DOHH2 (cell line): ENCODE results near the gene PALM2AKAP2.

Source experiments
- H3F3A ChIP-seq: fragments of 200-600 bp; sonication (generic), shearing (Covaris generic); 2 replicates; pipeline ENCODE4 v1.6.0; 2016; ENCODE audit warnings: antibody characterized with exemption, mild to moderate bottlenecking; ENCODE audit not compliant: control insufficient read depth, insufficient read depth
- H3K27ac ChIP-seq: fragments of 200-600 bp; sonication (generic); 2 replicates; pipeline ENCODE4 v1.5.1; 2014; ENCODE audit warnings: low read depth, mild to moderate bottlenecking, low read length, moderate library complexity
- H3K27me3 ChIP-seq: fragments of 200-600 bp; sonication (generic); 2 replicates; pipeline ENCODE4 v1.6.1; 2014; ENCODE audit warnings: mild to moderate bottlenecking, low read length, mixed read lengths; ENCODE audit not compliant: control insufficient read depth
- H3K36me3 ChIP-seq: fragments of 200-600 bp; sonication (generic); 2 replicates; pipeline ENCODE4 v1.6.1; 2014; ENCODE audit warnings: mild to moderate bottlenecking, low read length, moderate library complexity, mixed read lengths; ENCODE audit not compliant: control insufficient read depth
- H3K4me1 ChIP-seq: fragments of 200-600 bp; sonication (generic); 2 replicates; pipeline ENCODE4 v1.6.1; 2014; ENCODE audit warnings: mild to moderate bottlenecking, low read length, mixed read lengths; ENCODE audit not compliant: control insufficient read depth
- H3K4me2 ChIP-seq: fragments of 200-600 bp; sonication (generic); 2 replicates; pipeline ENCODE4 v1.6.0; 2014; ENCODE audit warnings: mild to moderate bottlenecking, low read length, moderate library complexity
- H3K4me3 ChIP-seq: fragments of 200-600 bp; sonication (generic); 2 replicates; pipeline ENCODE4 v1.5.1; 2014; ENCODE audit warnings: mild to moderate bottlenecking, low read length, mixed read lengths
- H3K79me2 ChIP-seq: fragments of 200-600 bp; sonication (generic); 2 replicates; pipeline ENCODE4 v1.6.1; 2014; ENCODE audit warnings: mild to moderate bottlenecking, low read length, mixed read lengths; ENCODE audit not compliant: control insufficient read depth
- H3K9me2 ChIP-seq: fragments of 200-600 bp; sonication (generic); replicated peaks from 2 replicates; pipeline ENCODE4 v1.6.1; 2014; ENCODE audit warnings: mild to moderate bottlenecking, low read length, mixed read lengths; ENCODE audit not compliant: control insufficient read depth
- H3K9me3 ChIP-seq: fragments of 200-600 bp; sonication (generic); 2 replicates; pipeline ENCODE4 v1.6.1; 2014; ENCODE audit warnings: antibody characterized with exemption, low read length, mixed read lengths; ENCODE audit not compliant: control insufficient read depth, insufficient read depth
- H4K20me1 ChIP-seq: fragments of 200-600 bp; sonication (generic); 2 replicates; pipeline ENCODE4 v1.6.0; 2014; ENCODE audit warnings: low read depth, mild to moderate bottlenecking, antibody characterized with exemption, low read length, moderate library complexity; ENCODE audit not compliant: control insufficient read depth, insufficient read depth
- EZH2phosphoT487 ChIP-seq: fragments of 200-600 bp; sonication (generic); IDR thresholded peaks from 2 replicates; pipeline ENCODE4 v1.6.1; 2017; ENCODE audit warnings: borderline replicate concordance, mild to moderate bottlenecking, antibody characterized with exemption, low read length, moderate library complexity, mixed read lengths
- TF ChIP-seq, protein P1 (sequence below): fragments of 200-600 bp; sonication (generic); IDR thresholded peaks from one replicate; pipeline ENCODE4 v1.5.1; 2014; ENCODE audit warnings: antibody characterized with exemption, mild to moderate bottlenecking, low read depth, low read length; ENCODE audit not compliant: poor library complexity, severe bottlenecking

The PALM2AKAP2 gene

DNA sequence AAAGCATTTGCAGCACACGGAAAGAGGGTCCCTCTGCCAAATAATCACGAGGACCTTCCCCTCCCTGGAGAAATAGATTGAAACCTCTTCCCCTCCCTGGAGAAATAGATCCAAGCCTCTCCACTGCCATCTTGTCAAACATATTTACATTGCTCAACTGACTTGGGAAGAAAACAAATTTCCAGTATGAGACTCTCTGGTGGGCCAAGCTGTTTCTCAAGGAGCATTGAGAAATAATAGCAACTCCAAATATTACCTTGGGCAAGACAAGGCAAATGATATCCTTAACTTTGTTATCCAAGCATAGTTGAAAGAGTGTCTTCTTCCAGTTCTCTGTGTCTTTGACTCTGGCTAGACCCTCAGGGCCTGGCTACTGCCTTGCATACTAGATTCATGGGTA lies 45.2 kb upstream of the PALM2AKAP2 start:
- no peaks in the 10 kb centered on the region for H3K9me3 ChIP-seq
- no peaks in the 10 kb centered on the region for H3K27me3 ChIP-seq
- H3K4me1 ChIP-seq, result no peaks in the 10 kb centered on the region
- no peaks in the 10 kb centered on the region for H3K9me2 ChIP-seq
- H3K4me3 ChIP-seq, result no peak overlapping the region
- no peaks in the 10 kb centered on the region for H3K79me2 ChIP-seq
- H4K20me1 ChIP-seq, result no peaks in the 10 kb centered on the region
- no peaks in the 10 kb centered on the region for H3F3A ChIP-seq
- H3K4me2 ChIP-seq, result no peak overlapping the region
- H3K27ac ChIP-seq, result no peak overlapping the region
- TF ChIP-seq, protein P1, sequence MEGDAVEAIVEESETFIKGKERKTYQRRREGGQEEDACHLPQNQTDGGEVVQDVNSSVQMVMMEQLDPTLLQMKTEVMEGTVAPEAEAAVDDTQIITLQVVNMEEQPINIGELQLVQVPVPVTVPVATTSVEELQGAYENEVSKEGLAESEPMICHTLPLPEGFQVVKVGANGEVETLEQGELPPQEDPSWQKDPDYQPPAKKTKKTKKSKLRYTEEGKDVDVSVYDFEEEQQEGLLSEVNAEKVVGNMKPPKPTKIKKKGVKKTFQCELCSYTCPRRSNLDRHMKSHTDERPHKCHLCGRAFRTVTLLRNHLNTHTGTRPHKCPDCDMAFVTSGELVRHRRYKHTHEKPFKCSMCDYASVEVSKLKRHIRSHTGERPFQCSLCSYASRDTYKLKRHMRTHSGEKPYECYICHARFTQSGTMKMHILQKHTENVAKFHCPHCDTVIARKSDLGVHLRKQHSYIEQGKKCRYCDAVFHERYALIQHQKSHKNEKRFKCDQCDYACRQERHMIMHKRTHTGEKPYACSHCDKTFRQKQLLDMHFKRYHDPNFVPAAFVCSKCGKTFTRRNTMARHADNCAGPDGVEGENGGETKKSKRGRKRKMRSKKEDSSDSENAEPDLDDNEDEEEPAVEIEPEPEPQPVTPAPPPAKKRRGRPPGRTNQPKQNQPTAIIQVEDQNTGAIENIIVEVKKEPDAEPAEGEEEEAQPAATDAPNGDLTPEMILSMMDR, result no peak
- no peak for TF ChIP-seq EZH2phosphoT487
- H3K36me3 ChIP-seq, result no peaks in the 10 kb centered on the region

DNA sequence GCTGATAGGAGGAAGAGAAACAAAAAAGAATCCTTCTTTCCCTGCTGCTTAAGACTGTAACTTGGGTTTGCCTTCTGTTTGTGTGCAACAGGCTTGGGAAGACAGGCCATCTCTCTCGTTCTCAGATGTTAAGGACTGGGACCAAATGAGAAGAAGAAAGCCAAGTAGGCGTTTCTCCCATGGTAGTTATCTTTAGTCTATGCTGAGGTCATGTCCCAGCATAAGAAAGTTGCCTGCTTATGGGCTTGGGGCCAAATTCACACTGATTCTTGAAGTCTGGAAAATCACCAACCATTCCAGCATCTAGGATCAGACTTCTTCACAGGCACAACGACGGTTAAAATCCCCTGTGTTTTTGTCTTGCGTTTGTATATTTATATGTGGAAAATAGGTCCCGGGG lies 44.2 kb upstream of the PALM2AKAP2 start:
- H3F3A ChIP-seq, result no peaks in the 10 kb centered on the region
- H4K20me1 ChIP-seq, result no peaks in the 10 kb centered on the region
- no peak overlapping the region for H3K4me2 ChIP-seq
- no peak overlapping the region for H3K27ac ChIP-seq
- no peak for TF ChIP-seq EZH2phosphoT487
- TF ChIP-seq, protein P1, result no peak
- no peak overlapping the region for H3K4me3 ChIP-seq
- H3K27me3 ChIP-seq, result no peaks in the 10 kb centered on the region
- no peaks in the 10 kb centered on the region for H3K79me2 ChIP-seq
- H3K36me3 ChIP-seq, result no peaks in the 10 kb centered on the region
- no peaks in the 10 kb centered on the region for H3K9me3 ChIP-seq
- H3K4me1 ChIP-seq, result no peaks in the 10 kb centered on the region
- no peaks in the 10 kb centered on the region for H3K9me2 ChIP-seq

DNA sequence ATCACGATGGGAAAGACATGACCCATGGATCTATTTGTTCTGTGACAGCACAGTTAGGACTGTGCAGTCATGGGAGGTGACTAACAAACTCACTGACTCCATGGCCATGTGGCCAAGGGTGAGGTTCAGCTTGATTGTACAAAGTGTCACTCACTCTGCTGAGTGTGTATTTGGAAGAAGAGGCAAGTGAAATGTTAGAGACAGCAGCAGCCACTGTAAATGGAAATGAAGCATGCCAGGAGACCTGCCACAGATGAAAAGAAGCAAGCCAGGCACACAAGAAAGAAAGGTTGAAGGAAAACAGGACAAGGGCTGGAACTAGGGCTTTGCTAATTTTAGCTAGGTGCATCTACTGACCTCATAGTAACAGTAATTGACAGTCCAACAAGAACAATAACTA lies 42.7 kb upstream of the PALM2AKAP2 start:
- Histone ChIP-seq H4K20me1 (no peaks in the 10 kb centered on the region), H3K27me3 (no peaks in the 10 kb centered on the region), H3K9me2 (no peaks in the 10 kb centered on the region), H3K9me3 (no peaks in the 10 kb centered on the region), H3K27ac (no peak overlapping the region), H3K4me2 (no peak overlapping the region), H3K4me3 (no peak overlapping the region), H3K79me2 (no peaks in the 10 kb centered on the region), H3K36me3 (no peaks in the 10 kb centered on the region), H3F3A (no peaks in the 10 kb centered on the region), H3K4me1 (no peaks in the 10 kb centered on the region)
- no peak for TF ChIP-seq EZH2phosphoT487
- TF ChIP-seq, protein P1, result no peak

DNA sequence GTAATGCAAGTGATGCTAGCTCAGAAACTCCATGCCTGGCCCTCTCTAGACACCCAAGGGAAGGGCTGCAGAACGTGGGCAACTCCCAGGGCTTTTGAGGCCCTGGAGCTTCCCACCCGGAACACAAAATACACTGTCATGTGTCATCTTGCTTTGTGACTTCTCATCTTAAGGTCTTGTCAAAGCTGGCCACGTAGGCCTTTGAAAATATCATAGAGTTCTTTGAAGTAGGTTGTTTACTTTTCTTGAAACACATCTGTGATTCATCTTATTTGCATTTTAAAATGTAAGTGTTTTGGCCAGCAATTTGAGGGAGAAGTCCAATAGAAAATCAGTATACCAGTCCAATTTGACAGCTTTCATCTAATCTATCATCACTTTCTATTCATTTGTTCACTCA lies 40.2 kb upstream of the PALM2AKAP2 start:
- Histone ChIP-seq H3K79me2 (no peaks in the 10 kb centered on the region), H3K9me3 (no peaks in the 10 kb centered on the region), H3K27ac (no peak overlapping the region), H3K4me2 (no peak overlapping the region), H3K4me1 (no peaks in the 10 kb centered on the region), H3K4me3 (no peak overlapping the region), H3K9me2 (no peaks in the 10 kb centered on the region), H3K36me3 (no peaks in the 10 kb centered on the region), H3K27me3 (no peaks in the 10 kb centered on the region; the same call in 1 of the 2 replicates), H4K20me1 (no peaks in the 10 kb centered on the region), H3F3A (no peaks in the 10 kb centered on the region)
- no peak for TF ChIP-seq EZH2phosphoT487
- TF ChIP-seq, protein P1, result no peak
